PFSK-1 (cell line): ENCODE results near the gene SUSD6.

Experiments used
- FOXP2 ChIP-seq: optimal IDR thresholded peaks from 2 replicates; pipeline ENCODE3; 2011; ENCODE audit warnings: borderline replicate concordance, control low read depth, inconsistent platforms; ENCODE audit not compliant: insufficient read depth; ENCODE audit errors: extremely low read length, extremely low read depth
- POLR2AphosphoS5 ChIP-seq: IDR thresholded peaks from 2 replicates; pipeline ENCODE4 v1.6.1; 2012; ENCODE audit warnings: low read depth, mild to moderate bottlenecking, control low read depth, low read length, moderate library complexity

- TF ChIP-seq POLR2AphosphoS5 = no peak
- no peak for TF ChIP-seq FOXP2
Measured at GRCh38 chr14:69606258-69607184, 4.9 kb upstream of the SUSD6 start.
